HUES48 (cell line): ENCODE data around the gene RFLNA.

Source experiments
- H3K27ac ChIP-seq: one replicate; pipeline ENCODE4 v1.7.0; 2013; ENCODE audit warnings: low read depth, low read length, inconsistent platforms
- H3K27me3 ChIP-seq: 2 replicates; pipeline ENCODE4 v1.6.1; 2013; ENCODE audit warnings: mild to moderate bottlenecking, low read length; ENCODE audit not compliant: control insufficient read depth, insufficient read depth
- H3K36me3 ChIP-seq: 2 replicates; pipeline ENCODE4 v1.6.1; 2013; ENCODE audit warnings: low read length; ENCODE audit not compliant: control insufficient read depth, insufficient read depth
- H3K4me1 ChIP-seq: 2 replicates; pipeline ENCODE4 v1.6.1; 2013; ENCODE audit warnings: mild to moderate bottlenecking, low read length; ENCODE audit not compliant: control insufficient read depth, insufficient read depth
- H3K4me3 ChIP-seq: 2 replicates; pipeline ENCODE4 v1.5.1; 2013; ENCODE audit warnings: mild to moderate bottlenecking, low read depth, low read length
- H3K9ac ChIP-seq: 2 replicates; pipeline ENCODE4 v1.6.1; 2013; ENCODE audit warnings: mild to moderate bottlenecking, low read depth, low read length, moderate library complexity
- H3K9me3 ChIP-seq: 2 replicates; pipeline ENCODE4 v1.6.1; 2013; ENCODE audit warnings: low read length; ENCODE audit not compliant: control insufficient read depth, insufficient read depth

Gene RFLNA

GRCh38 chr12:124312601-124313000, 17.7 kb downstream of the RFLNA start:
- H3K36me3 ChIP-seq = no peaks in the 10 kb centered on the region
- H3K27me3 ChIP-seq = no peaks in the 10 kb centered on the region
- H3K9ac ChIP-seq = no peak overlapping the region
- H3K4me3 ChIP-seq = no peak overlapping the region
- no peak overlapping the region for H3K27ac ChIP-seq
- H3K4me1 ChIP-seq = peaks cover 10% of the 10 kb centered on the region; the same call in 1 of the 2 replicates
- H3K9me3 ChIP-seq = no peaks in the 10 kb centered on the region

- Histone ChIP-seq H3K9ac (no peak overlapping the region), H3K27me3 (no peaks in the 10 kb centered on the region), H3K4me1 (peaks cover 23% of the 10 kb centered on the region), H3K27ac (no peak overlapping the region), H3K4me3 (no peak overlapping the region), H3K9me3 (no peaks in the 10 kb centered on the region), H3K36me3 (no peaks in the 10 kb centered on the region)
These were observed 19.3 kb downstream of the RFLNA start for GRCh38 chr12:124314207-124314606.

- Histone ChIP-seq H3K9me3 (no peaks in the 10 kb centered on the region), H3K27ac (no peak overlapping the region), H3K4me1 (peaks cover 23% of the 10 kb centered on the region), H3K36me3 (no peaks in the 10 kb centered on the region), H3K27me3 (no peaks in the 10 kb centered on the region), H3K4me3 (no peak overlapping the region), H3K9ac (no peak overlapping the region)
These were observed 19.9 kb downstream of the RFLNA start for GRCh38 chr12:124314766-124315165.

GRCh38 chr12:124315372-124316044, 20.6 kb downstream of the RFLNA start:
- Histone ChIP-seq H3K27ac (no peak overlapping the region), H3K9me3 (no peaks in the 10 kb centered on the region), H3K4me3 (no peak overlapping the region), H3K27me3 (no peaks in the 10 kb centered on the region), H3K4me1 (peaks cover 23% of the 10 kb centered on the region), H3K36me3 (no peaks in the 10 kb centered on the region), H3K9ac (no peak overlapping the region)

- Histone ChIP-seq H3K9me3 (no peaks in the 10 kb centered on the region), H3K27ac (no peak overlapping the region), H3K36me3 (no peaks in the 10 kb centered on the region), H3K4me3 (no peak overlapping the region), H3K4me1 (peaks cover 23% of the 10 kb centered on the region), H3K9ac (no peak overlapping the region), H3K27me3 (no peaks in the 10 kb centered on the region)
These were observed 21.5 kb downstream of the RFLNA start for GRCh38 chr12:124316257-124316900.

GRCh38 chr12:124317400-124317799, 22.5 kb downstream of the RFLNA start:
- Histone ChIP-seq H3K27ac (no peak overlapping the region), H3K4me1 (peaks cover 23% of the 10 kb centered on the region), H3K9ac (no peak overlapping the region)

GRCh38 chr12:124318278-124319020, 23.6 kb downstream of the RFLNA start:
- H3K4me1 ChIP-seq = peaks cover 23% of the 10 kb centered on the region

More at GRCh38 chr12:124317400-124317799, 22.5 kb downstream of the RFLNA start:
- H3K27me3 ChIP-seq = no peaks in the 10 kb centered on the region
- H3K4me3 ChIP-seq = no peak overlapping the region
- H3K9me3 ChIP-seq = no peaks in the 10 kb centered on the region
- H3K36me3 ChIP-seq = no peaks in the 10 kb centered on the region

GRCh38 chr12:124319368-124320050, 24.6 kb downstream of the RFLNA start:
- H3K4me1 ChIP-seq = peaks cover 23% of the 10 kb centered on the region
- no peaks in the 10 kb centered on the region for H3K27me3 ChIP-seq
- no peak overlapping the region for H3K27ac ChIP-seq
- H3K4me3 ChIP-seq = no peak overlapping the region
- H3K36me3 ChIP-seq = peaks cover 12% of the 10 kb centered on the region
- no peak overlapping the region for H3K9ac ChIP-seq
- H3K9me3 ChIP-seq = peaks cover 12% of the 10 kb centered on the region

More at GRCh38 chr12:124318278-124319020, 23.6 kb downstream of the RFLNA start:
- peak overlapping the region; percentile 50 for H3K27ac ChIP-seq
- peaks cover 2% of the 10 kb centered on the region for H3K9me3 ChIP-seq
- H3K36me3 ChIP-seq = peaks cover 1% of the 10 kb centered on the region
- H3K4me3 ChIP-seq = no peak overlapping the region
- H3K27me3 ChIP-seq = no peaks in the 10 kb centered on the region
- no peak overlapping the region; the same call in 1 of the 2 replicates for H3K9ac ChIP-seq

- Histone ChIP-seq H3K4me1 (peaks cover 23% of the 10 kb centered on the region), H3K27me3 (no peaks in the 10 kb centered on the region), H3K27ac (no peak overlapping the region), H3K36me3 (peaks cover 24% of the 10 kb centered on the region), H3K9ac (no peak overlapping the region), H3K4me3 (no peak overlapping the region), H3K9me3 (peaks cover 15% of the 10 kb centered on the region)
These were observed 26.2 kb downstream of the RFLNA start for GRCh38 chr12:124321040-124321481.

GRCh38 chr12:124321556-124322270, 26.8 kb downstream of the RFLNA start:
- Histone ChIP-seq H3K27ac (no peak overlapping the region), H3K4me1 (peaks cover 22% of the 10 kb centered on the region), H3K36me3 (peaks cover 30% of the 10 kb centered on the region), H3K9me3 (peaks cover 15% of the 10 kb centered on the region), H3K27me3 (no peaks in the 10 kb centered on the region), H3K9ac (no peak overlapping the region), H3K4me3 (no peak overlapping the region)
